ENCODE results near the gene SETD1A.
A peak's percentile ranks its signal among the peaks of the same experiment; 100 is the strongest.
"Not testable (repeated sequence)": the region's sequence is repeated elsewhere in the genome, so short reads cannot be mapped to it uniquely, and the experiment has no call there.

The SETD1A gene

DNA sequence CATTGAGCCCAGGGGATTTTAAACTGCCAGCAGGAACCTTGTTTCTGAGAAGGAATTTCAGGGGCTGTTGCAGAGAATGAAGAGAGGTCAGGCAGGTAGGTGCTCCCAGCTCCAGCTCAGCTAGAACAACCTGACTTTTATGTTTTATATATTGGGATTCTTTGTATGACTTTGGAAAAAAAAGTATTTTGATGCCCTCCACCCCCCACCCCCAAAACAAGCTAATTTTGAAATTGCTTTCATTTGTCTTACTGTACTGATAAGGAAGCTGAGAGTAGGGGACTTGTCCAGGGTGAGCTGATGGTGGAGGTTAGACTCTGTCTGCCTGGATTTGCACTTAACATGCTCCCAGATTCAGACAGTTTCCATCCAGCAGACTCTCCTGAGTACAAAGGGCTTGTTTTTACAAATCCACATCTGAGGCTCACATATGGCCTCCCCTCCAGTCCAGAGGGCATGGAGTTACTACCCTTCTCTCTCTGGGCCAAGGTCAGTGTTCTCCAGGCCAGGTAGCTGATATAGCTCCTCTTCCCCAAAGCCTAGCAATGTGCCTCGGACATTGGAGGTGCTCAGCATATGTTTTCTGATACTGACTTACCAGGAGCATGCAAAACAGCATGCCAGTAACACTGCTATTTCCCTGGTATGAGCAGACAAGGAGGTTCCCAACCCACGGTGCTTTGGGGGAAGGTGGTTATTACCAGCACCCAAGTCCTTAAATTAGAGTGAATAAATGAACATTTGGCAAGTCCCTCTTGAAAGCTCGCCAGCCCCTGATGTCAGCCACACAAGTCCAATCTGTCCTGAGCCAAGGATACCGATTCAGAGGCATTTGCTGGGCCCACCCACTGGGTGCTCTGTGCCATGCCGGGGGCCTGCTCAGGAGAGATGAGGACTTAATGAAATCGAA, 41.6 kb downstream of the SETD1A start:
- DNase-seq (ENCODE audit: low spot score), result no peak

DNA sequence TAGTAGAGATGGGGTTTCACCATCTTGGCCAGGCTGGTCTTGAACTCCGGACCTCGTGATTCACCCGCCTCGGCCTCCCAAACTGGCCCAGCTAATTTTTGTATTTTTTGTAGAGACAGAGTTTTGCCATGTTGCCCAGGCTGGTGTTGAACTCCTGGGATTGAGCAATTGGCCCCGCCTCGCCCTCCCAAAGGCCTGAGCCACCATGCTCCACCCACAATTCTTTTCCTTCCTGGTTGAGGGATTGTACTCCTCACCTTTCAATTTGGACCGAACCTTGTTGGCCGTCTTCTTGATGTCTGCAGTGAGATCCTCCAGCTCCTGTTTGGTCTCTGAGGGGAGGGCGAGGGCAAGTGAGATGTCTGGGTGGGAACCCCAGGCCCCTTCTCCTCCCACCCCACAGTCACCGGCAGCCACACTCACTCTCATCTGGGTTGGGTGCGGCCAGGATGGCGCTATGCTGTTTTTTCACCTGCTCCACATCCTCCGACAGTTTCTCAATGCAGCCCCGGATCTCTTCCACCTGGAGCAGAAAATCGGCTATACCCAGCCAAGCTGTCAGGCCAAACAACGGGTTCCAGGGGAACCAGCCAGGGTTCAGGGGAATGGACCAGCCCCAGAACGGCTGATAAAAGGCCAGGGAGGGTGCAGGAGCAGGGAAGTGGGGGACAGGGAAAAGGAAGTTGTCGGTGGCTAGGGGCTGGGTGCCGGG, 43.3 kb downstream of the SETD1A start:
- no peak for DNase-seq (ENCODE audit: low spot score)

DNA sequence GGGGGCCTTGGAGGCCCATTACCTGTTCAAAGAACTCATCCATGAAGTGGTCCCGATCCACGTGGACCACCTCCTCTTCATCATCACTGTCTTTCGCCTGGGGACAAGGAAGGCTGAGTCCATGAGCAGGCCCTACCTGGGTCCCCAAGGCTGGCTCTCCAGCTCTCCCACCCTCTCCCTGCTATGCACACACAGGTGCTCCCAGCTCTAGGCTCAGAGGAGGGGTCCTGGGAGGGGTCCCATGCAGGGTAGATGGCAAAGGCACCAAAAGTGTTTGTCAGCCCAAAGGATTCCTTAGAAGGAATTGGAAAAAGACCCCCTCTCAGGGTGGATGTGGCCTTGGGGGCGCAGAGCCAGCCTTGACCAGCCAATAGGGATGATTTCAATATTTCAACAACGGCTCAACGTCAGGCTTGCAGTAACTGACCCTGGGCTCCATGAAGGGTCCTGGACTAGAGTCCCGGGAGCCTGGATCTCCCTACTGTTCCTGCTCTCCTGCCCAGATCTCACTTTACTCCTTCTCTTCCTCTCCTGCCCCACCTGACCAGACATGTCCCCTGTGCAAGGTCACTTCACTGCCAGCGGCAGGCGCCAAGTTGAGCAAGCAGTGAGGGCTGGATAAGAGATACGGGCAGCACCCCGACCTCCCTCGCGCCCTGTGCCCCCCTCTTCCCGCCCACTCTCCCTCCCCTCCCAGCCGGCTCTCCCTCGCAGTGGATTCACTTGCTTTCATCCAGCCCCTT, 44.1 kb downstream of the SETD1A start:
- no peak for DNase-seq (ENCODE audit: low spot score)

DNA sequence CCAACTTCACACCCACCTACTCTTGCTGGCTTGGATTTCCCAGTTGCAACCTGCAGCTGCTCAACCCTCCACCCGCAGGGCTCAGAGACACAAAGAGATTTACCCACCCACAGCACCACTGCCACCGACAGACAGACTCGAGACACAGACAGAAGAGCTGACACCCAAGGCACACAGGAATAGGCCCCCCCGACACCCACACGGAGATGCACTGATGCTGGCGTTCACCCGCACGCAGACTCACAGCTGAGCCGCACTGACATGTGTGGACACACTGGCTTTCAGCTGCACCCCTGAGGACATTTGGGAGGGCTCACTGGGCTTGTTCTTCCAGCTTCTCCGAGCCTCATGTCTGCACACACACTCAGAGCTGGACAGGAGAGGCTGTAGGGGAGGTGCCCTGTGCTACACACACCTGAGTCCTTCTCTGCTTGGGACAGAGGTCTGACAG, 44.7 kb downstream of the SETD1A start:
- DNase-seq (ENCODE audit: low spot score), result no peak

DNA sequence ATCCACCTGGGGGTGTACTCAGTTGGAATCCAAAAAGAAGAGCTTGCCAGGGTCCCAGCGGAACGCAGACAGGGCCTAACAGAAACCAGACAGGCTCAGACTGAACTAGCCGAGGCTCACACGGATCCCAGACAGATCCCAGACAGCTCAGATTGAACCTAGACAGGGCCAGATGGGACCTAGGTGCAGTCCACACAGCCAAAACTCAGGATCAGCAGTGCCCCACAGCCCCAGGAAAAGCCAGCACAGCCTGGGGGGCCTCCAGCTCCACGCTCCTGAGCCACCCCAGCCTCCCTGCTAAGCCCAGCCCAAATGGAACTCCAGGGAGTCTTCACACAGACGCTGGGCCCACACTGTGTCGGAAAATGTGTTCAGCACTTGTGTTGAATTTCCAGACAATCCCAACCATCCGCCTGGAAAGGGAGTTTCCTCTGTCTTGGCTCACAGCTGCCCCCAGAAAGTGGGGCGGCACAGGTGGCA, 45.3 kb downstream of the SETD1A start:
- DNase-seq (ENCODE audit: low spot score), result no peak

DNA sequence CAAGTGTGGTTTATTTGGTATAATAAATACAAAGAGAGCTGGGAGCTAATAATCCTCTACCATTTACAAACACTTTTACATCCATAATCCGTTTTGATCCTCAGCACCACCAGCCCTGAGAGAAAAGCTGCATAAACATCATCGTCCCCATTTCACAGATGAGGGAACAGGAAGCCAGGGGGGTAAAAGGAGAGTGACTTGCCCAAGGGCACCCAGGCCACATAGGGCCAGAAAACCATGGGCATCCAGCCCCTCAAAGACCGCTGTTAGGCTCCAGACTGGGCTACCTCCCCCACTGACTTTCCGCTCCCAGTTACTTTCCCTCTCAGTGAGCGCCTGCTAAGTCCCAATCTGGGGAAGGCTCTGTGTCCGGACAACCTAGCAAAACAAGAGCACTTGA, 46.2 kb downstream of the SETD1A start:
- no peak for DNase-seq (ENCODE audit: low spot score)

DNA sequence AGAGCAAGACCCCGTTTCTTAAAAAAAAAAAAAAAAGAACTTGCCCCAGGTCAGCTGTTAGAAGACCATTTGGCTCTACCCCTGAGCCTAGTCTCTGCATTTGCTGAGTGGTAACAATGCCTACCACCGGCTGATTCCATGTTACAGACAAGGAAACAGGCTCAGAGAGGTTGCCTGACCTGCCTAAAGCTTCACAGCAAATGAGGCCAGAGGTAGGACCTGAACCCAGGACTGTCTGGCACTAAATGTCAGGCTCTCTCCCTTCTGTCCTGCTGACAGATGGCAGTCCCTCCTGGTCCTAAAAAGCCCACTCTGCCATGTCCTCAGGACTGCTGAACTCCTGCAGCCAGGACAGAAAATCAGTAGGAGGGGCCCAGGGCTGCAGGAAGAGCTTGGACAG, 47.1 kb downstream of the SETD1A start:
- no peak for DNase-seq (ENCODE audit: low spot score)

DNA sequence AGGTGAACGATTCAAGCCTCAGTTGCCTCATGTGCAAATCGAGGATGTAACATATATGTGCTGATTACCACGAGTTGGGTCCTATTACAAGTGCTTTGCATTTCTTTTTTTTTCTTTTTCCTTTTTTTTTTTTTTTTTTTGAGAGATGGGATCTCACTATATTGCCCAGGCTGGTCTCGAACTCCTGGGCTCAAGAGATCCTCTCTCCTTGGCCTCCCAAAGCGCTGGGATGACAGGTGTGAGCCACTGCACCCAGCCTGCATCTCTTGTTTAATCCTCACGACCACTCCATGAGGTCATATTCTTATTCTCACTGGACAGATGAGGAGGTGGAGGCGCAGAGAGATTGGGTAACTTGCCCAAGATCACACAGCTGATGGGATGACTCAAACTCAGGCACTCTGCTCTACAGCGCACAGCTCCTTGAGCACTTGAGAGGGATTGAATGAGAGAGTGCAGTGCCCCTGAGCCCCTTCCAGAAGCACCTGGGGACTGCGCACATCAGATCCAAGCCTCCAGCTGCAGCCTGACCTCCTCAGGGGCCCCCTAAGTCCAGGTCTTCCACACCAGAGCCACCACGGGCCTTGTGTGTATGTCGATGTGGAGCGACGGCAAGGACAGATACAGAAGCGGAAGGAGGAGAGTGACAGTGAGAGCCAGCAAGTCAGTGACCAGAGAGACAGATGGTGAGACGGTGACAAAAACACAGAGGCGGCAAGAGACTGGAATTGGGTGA, 48.0 kb downstream of the SETD1A start:
- no peak for DNase-seq (ENCODE audit: low spot score)

DNA sequence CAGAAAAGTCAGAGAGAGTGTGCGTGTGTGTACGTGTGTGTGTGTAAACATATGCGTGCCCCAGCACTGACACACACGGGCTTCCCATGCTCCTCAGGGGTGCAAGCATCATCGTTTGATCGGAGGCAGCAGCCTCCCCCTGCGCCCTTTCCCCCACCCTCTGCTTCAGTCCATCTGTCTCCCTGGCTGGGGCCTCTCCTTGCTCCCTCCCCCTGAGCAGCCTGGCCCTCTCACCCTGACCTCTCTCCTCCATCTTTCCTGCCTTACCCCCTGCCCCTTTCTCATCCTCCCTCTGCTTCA, 48.5 kb downstream of the SETD1A start:
- DNase-seq (ENCODE audit: low spot score), result no peak

DNA sequence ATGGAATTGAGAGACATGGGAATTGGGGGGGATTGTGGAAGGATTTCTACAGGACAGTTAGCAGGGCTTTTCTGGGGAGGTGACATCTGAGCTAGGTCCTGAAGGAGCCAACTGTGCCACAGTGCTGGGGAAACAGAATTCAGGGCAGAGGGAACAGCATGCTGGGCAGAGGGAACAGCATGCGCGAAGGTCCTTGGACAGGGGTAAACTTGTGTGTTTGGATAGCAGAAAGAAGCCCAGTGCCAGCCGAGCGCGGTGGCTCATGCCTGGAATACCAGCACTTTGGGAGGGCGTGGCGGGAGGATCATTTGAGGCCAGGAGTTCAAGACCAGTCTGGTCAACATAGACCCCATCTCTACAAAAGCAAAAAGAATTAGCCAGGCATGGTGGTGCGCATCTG, 49.0 kb downstream of the SETD1A start:
- no peak for DNase-seq (ENCODE audit: low spot score)

DNA sequence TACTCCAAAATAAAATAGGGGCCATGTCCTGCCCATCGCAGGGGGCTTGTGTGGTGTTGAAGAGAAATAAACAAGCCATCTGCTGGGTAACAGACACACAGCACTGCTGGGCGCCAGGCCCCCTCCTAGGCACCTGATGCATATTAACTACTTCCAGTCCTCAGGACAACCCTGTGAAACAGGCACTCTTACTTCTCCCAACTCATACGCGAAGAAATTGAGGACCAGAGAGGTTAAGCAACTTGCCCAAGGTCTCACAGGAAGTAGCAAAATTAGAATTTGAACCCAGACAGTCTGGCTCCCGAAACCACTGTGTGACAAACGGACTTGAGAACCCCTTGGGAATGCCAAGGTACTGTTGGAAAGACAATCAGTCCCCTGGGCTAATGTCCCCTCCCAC, 50.1 kb downstream of the SETD1A start:
- DNase-seq (ENCODE audit: low spot score), result no peak

DNA sequence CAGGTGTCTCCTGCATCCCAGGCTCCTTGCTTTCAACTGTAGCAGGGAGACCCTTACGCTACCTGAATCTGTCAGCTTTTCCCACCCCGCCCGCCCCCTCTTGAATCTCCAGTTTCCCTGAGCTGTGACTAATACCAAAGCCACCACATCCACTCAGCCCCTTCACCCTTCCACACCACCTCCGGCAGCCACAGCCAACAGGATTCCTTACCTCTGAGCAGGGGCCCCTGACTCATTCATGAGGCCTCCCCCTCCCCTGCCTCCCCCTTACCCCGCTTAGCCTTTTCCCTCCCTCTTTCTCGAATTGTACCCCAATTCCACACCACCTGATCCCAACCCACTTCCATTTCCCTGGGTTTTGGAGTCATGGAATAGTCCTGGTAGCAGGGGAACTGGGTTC, 50.6 kb downstream of the SETD1A start:
- peak; percentile 89 for DNase-seq (ENCODE audit: low spot score)

DNA sequence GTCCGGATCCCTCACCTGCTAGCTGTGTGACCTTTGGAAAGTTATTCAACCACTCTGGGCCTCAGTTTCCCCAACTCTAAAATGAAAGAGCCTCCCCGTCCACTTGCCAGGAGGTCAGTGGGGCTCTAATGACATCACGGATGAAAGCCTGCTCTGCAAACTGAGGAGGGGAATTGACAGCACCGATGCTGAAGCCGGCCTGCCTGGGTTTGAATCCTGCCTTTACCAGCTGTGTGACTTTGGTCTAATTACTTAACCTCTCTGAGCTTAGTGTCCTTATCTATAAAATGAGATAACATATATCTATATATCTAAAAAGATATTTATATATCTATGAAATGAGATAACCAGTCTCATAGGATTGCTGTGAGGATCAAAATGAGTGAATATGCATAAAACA, 51.0 kb downstream of the SETD1A start:
- no peak for DNase-seq (ENCODE audit: low spot score)

DNA sequence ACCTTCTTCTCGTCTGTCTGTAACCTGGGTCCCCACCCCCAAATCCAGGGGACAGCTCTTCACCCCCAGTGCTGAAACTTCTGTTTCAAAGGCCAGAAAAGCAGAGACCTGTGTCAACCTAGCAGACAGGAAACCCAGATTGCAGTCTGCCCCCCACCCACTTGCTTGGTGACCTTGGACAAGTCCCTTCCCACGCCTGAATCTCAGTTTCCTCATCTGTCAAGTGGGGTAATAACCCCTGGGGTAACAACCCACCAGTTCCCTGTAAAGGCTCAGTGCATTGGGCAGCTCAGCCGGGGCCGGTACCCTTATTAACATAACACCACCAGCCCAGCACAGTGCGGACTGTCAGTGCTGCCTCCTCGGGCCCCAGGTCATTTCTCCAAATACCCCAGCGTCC, 51.6 kb downstream of the SETD1A start:
- no peak for DNase-seq (ENCODE audit: low spot score)

DNA sequence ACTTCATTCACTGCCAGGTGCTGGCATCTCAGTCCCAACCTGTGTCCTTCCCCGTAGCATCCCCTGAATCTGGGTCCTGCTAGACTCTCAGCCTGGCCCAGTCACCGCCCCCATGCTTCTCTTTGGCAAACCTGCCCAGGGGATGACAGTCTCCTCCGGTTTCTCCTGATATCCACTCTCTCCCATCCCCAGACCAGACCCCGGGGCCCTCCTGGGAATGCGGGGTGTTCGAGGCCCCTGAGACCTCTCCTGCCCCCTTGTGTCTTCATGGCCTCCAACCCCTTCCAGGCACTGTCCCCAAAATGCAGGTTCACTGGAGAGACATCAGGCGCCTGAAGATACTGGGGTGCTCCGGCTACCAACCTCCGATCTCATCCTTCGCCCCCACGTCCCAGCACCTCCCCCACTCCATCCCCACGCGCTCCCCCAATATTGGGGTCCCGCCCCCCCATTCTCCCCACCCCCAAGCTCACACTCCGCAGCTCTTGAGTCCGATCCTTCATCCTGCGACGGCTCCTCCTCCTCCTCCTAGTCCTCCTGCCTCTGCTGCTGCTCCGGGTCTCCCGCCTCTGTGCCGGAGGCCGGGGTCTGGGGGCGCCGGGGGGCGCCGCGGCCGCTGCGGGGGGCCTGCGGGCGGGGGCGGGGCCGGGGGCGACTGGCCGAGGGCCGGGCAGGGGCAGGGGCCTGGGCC, 52.5 kb downstream of the SETD1A start:
- DNase-seq (ENCODE audit: low spot score), result no peak

DNA sequence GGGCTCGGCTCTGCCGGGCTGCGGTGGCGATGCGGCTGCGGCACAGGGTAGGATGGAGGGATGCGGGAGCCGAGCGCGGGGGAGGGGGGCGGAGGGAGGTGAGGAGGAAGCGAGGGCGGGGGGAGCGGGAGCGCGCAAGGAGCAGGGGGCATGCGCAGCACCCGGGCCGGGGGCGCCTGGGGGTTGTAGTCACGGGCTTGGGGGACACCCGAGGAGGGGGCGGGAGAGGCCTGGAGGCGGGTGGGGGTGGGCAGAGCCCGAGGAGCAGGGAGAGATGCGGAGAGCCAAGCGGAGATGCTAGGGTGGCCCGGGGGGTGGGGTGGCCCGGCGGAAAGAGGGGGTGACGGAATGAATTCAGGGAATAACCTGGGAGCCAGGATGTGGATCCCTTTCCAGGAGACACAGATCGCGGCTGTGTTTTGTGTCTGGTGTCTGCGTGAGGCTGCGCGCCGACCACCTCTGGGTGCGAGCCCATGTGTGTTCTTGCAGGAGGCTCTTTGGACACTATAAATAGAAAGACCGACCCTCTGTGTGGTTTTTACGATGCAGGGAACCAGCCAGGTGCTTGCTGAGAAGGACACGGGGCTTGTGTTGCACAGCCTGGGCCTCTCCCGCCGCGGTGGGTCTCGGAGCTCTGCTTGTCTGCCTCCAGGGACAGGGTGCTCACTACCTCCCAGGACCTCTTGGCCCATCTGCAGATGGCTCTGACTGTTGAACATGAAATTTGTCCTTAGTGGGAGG, 53.2 kb downstream of the SETD1A start, which contains the start of gene STX1B:
Gene STX1B, minus strand, starts transcription at position 54 of the 741 bp plus-strand sequence. CDS start 242 bp downstream, outside the sequence.
- DNase-seq (ENCODE audit: low spot score), result peak; percentile 78

DNA sequence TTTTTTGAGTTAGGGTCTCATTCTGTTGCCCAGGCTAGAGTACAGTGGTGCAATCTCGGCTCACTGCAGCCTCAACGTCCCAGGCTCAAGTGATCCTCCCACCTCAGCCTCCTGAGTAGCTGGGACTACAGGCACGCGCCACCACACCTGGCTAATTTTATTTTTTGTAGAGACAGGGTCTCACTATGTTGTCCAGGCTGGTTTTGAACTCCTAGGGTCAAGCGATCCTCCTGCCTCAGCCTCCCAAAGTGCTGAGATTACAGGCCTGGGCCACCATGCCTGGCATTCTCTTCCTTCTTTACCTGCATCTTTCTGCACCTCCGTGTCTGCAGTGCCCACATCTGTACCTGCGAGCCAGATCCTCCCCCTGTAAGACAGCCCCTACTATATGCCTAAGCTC, 54.3 kb downstream of the SETD1A start:
- not testable (repeated sequence) for DNase-seq (ENCODE audit: low spot score)

DNA sequence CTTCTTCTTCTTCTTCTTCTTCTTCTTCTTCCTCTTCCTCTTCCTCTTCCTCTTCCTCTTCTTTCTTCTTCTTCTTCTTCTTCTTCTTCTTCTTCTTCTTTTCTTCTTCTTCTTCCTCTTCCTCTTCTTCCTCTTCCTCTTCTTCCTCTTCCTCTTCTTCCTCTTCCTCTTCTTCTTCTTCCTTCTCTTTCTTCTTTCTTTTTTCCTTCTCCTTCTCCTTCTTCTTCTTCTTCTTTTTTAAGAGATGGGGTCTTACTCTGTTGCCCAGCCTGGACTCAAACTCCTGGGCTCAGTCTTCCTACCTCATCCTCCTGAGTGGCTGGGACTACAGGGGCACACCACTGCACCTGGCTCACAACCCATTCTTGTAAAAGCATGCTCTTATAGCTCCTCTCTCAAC, 55.7 kb downstream of the SETD1A start:
- not testable (repeated sequence) for DNase-seq (ENCODE audit: low spot score)

DNA sequence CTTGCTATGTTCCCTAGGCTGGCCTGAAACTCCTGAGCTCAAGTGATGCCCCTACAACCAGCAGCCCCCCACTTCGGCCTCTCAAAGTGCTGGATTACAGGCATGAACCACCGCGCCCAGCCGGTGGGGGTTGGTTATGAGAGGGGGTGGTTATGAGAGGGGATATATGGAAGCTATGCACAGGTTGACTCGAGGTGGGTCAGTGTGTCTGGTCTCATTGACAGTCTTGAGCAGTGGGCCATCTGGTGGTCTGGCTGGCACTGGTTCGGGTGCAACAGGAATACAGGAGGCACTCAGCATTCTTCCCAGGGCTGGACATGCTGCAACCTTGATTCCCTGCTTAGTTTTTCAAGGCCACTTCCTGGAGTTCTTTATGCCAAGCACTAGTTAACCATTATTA, 58.5 kb downstream of the SETD1A start:
- no peak for DNase-seq (ENCODE audit: low spot score)

DNA sequence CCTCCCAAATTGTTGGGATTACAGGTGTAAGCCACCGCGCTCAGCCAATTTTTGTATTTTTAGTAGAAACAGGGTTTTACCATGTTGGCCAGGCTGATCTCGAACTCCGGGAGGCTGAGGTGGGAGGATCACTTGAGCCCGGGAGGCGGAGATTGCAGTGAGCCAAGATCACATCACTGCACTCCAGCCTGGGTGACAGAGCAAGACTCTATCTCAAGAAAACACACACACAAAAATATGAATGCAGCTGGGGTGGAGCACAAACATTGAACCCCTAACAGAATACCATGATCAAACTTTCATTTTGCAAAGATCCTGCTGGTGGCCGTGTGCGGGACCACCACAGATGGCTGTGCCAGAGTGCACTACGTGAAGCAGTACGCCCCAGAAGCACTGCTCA, 60.2 kb downstream of the SETD1A start:
- DNase-seq (ENCODE audit: low spot score), result not testable (repeated sequence)

DNA sequence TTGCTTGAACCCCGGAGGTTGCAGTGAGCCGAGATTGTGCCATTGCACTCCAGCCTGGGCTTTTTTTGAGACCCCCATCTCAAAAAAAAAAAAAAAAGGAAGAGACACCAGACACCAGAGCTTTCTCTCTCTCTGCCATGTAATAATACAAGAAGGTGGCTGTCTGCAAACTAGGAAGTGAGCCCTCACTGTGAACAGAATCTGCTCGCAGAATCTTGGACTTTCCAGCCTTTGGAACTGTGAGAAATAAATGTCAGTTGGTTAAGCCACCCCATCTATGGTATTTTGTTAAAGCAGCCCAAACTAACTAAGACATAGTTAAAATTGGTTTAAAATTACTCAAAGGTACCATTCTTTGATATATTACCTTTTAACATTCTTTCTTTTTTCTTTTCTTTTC, 63.0 kb downstream of the SETD1A start:
- DNase-seq (ENCODE audit: low spot score), result no peak
